Common myeloid progenitor, CD34-positive (primary cell): ENCODE data around the gene SYNJ1.
"Not testable (repeated sequence)": the region's sequence is repeated elsewhere in the genome, so short reads cannot be mapped to it uniquely, and the experiment has no call there.

Source experiments
- CTCF ChIA-PET: fragments of 350-600 bp; sonication (Branson Sonifier 250); formaldehyde crosslinking; loops from one replicate; lab custom pipeline; 2021; ENCODE audit warnings: antibody characterized with exemption; lab: Charles Lee
- POLR2A ChIA-PET: fragments of 350-600 bp; sonication (Branson Sonifier 250); formaldehyde crosslinking; loops from one replicate; lab custom pipeline; 2021; ENCODE audit warnings: antibody characterized with exemption; lab: Charles Lee
- DNase-seq, 3 donors: peaks; one replicate each; pipeline versions ENCODE4 v3.0.0 to v3.0.0-alpha.2; 2013
- H3K27ac ChIP-seq, 2 experiments: 1 replicate in 1 of 2; 2 replicates in 1 of 2; pipeline ENCODE4 v1.7.0; 2013; ENCODE audit warnings: inconsistent platforms in 2 of 2, low read length in 2 of 2, mild to moderate bottlenecking in 2 of 2, low read depth in 1 of 2, moderate library complexity in 1 of 2; ENCODE audit not compliant: severe bottlenecking in 2 of 2, insufficient read depth in 1 of 2, poor library complexity in 1 of 2
- H3K27me3 ChIP-seq, 5 experiments: replicated peaks in 2 of 5; 1 replicate in 3 of 5; 2 replicates in 2 of 5; pipeline versions ENCODE4 v1.6.1 to v1.7.0; 2013; ENCODE audit warnings: low read length in 4 of 5, mild to moderate bottlenecking in 2 of 5, moderate library complexity in 2 of 5, inconsistent platforms in 1 of 5; ENCODE audit not compliant: insufficient read depth in 5 of 5, control insufficient read depth in 4 of 5
- H3K36me3 ChIP-seq, 4 experiments: 1 replicate in 2 of 4; 2 replicates in 2 of 4; pipeline versions ENCODE4 v1.6.1 to v1.7.0; 2013; ENCODE audit warnings: low read length in 3 of 4, control low read depth in 1 of 4, mild to moderate bottlenecking in 1 of 4; ENCODE audit not compliant: control insufficient read depth in 4 of 4, insufficient read depth in 4 of 4
- H3K4me1 ChIP-seq, 4 experiments: 1 replicate in 3 of 4; 2 replicates in 1 of 4; pipeline versions ENCODE4 v1.6.1 to v1.7.1; 2013; ENCODE audit warnings: low read length in 3 of 4, mild to moderate bottlenecking in 3 of 4, control low read depth in 1 of 4, inconsistent platforms in 1 of 4, moderate library complexity in 1 of 4; ENCODE audit not compliant: control insufficient read depth in 4 of 4, insufficient read depth in 4 of 4; ENCODE audit errors: control extremely low read depth in 1 of 4
- H3K4me3 ChIP-seq, 7 experiments: 1 replicate in 4 of 7; 2 replicates in 3 of 7; pipeline versions ENCODE4 v1.5.1 to v1.7.0; 2013; ENCODE audit warnings: mild to moderate bottlenecking in 7 of 7, low read length in 6 of 7, moderate library complexity in 6 of 7, inconsistent platforms in 2 of 7, low read depth in 2 of 7, control low read depth in 1 of 7; ENCODE audit not compliant: insufficient read depth in 4 of 7, control insufficient read depth in 1 of 7; ENCODE audit errors: extremely low read depth in 1 of 7
- H3K9me3 ChIP-seq, 5 experiments: 1 replicate in 4 of 5; 2 replicates in 1 of 5; pipeline versions ENCODE4 v1.6.1 to v1.7.1; 2013; ENCODE audit warnings: low read length in 4 of 5, mild to moderate bottlenecking in 2 of 5, inconsistent platforms in 1 of 5, low read depth in 1 of 5, moderate library complexity in 1 of 5; ENCODE audit not compliant: control insufficient read depth in 4 of 5, insufficient read depth in 2 of 5; ENCODE audit errors: control extremely low read depth in 1 of 5
- WGBS: methylation state at CpG from one replicate; pipeline ENCODE4 v1.1.5; 2013; ENCODE audit not compliant: insufficient coverage; 5-methylcytosine and 5-hydroxymethylcytosine counted together

The SYNJ1 gene

GRCh38 chr21:32626621-32627196, 101.1 kb downstream of the SYNJ1 start:
- CTCF ChIA-PET, result interaction anchor here (0.7 to 1.1 kb wide), 2 partner anchors 57 to 155 kb away, joined by 3 read pairs; no protein-coding TSS in a partner anchor
- no peak overlapping the region for H3K4me3 ChIP-seq
- DNase-seq, result no peak
- peaks cover 0 to 5% (median 4%) of the 10 kb centered on the region in 4 experiments for H3K4me1 ChIP-seq
- peaks cover 2 to 16% (median 11%) of the 10 kb centered on the region in 4 experiments for H3K36me3 ChIP-seq
- POLR2A ChIA-PET, result no interaction called here
- no peaks in the 10 kb centered on the region for H3K27me3 ChIP-seq
- H3K27ac ChIP-seq, result no peak overlapping the region
- H3K9me3 ChIP-seq, result no peaks in the 10 kb centered on the region
- WGBS, result 100% methylated on average over 1 of the region's 3 CpGs

- H3K9me3 ChIP-seq, DNase-seq, H3K36me3 ChIP-seq, H3K27ac ChIP-seq, H3K4me3 ChIP-seq, H3K4me1 ChIP-seq, POLR2A ChIA-PET, H3K27me3 ChIP-seq, CTCF ChIA-PET: not testable (repeated sequence)
- WGBS, result 96% methylated on average over 6 of the region's 6 CpGs
These were observed 109.6 kb downstream of the SYNJ1 start for GRCh38 chr21:32618218-32618617.

- CTCF ChIA-PET, result interaction anchor here (3.9 kb wide), 1 partner anchor 12 kb away, joined by 19 read pairs; no protein-coding TSS in a partner anchor
- POLR2A ChIA-PET, result no interaction called here
- no peak for DNase-seq
- Histone ChIP-seq H3K27ac (peak overlapping the region in 1 of 2 experiments; percentile 96), H3K36me3 (peaks cover 0 to 13% (median 6%) of the 10 kb centered on the region in 4 experiments), H3K27me3 (no peaks in the 10 kb centered on the region), H3K9me3 (no peaks in the 10 kb centered on the region), H3K4me3 (peak overlapping the region in 6 of 7 experiments; percentile 87 to 98 (median 97)), H3K4me1 (peaks cover 0 to 22% (median 5%) of the 10 kb centered on the region in 4 experiments)
- 98% methylated on average over 7 of the region's 16 CpGs for WGBS
These were observed 114.3 kb downstream of the SYNJ1 start for GRCh38 chr21:32613436-32614043.

- CTCF ChIA-PET, result interaction anchor here (3.9 kb wide), 1 partner anchor 12 kb away, joined by 19 read pairs; no protein-coding TSS in a partner anchor
- H3K27ac ChIP-seq, result peak overlapping the region; percentile 93 to 96
- H3K36me3 ChIP-seq, result peaks cover 0 to 15% (median 8%) of the 10 kb centered on the region in 4 experiments
- no peaks in the 10 kb centered on the region for H3K9me3 ChIP-seq
- H3K4me3 ChIP-seq, result peak overlapping the region; percentile 87 to 98 (median 97)
- POLR2A ChIA-PET, result interaction anchor here (1.1 kb wide), 1 partner anchor 11 kb away, joined by 4 read pairs; no protein-coding TSS in a partner anchor
- H3K27me3 ChIP-seq, result no peaks in the 10 kb centered on the region
- WGBS, result 0% methylated on average over 7 of the region's 15 CpGs
- peaks cover 0 to 22% (median 5%) of the 10 kb centered on the region in 4 experiments for H3K4me1 ChIP-seq
- DNase-seq, result no peak
These were observed 114.8 kb downstream of the SYNJ1 start for GRCh38 chr21:32612999-32613337.

- Histone ChIP-seq H3K27me3 (no peaks in the 10 kb centered on the region), H3K27ac (peak within 1 kb of the TSS; percentile 93 to 96), H3K36me3 (peaks cover 0 to 21% (median 12%) of the 10 kb centered on the region in 4 experiments), H3K9me3 (no peaks in the 10 kb centered on the region), H3K4me1 (peaks cover 0 to 22% (median 5%) of the 10 kb centered on the region in 4 experiments), H3K4me3 (peak within 1 kb of the TSS; percentile 87 to 98 (median 97))
- CTCF ChIA-PET, result interaction anchor here (0.9 to 3.9 kb wide), 3 partner anchors 11 to 210 kb away, joined by 3 to 19 read pairs (median 5); no protein-coding TSS in a partner anchor
- POLR2A ChIA-PET, result interaction anchor here (1.1 kb wide), 1 partner anchor 10 kb away, joined by 4 read pairs; no protein-coding TSS in a partner anchor
- DNase-seq, result peak; percentile 93 to 97 (median 96)
- 0% methylated on average over 80 of the region's 81 CpGs for WGBS
These were observed 115.5 kb downstream of the SYNJ1 start, which contains the start of gene CFAP298 for GRCh38 chr21:32612075-32612998. Gene CFAP298, minus strand, starts transcription at chr21:32612377. Its CDS starts 134 bp downstream, at chr21:32612243.

- WGBS, result 0% methylated on average over 26 of the region's 28 CpGs
- peak; percentile 17 to 60 (median 51) for DNase-seq
- peaks cover 5 to 27% (median 15%) of the 10 kb centered on the region in 4 experiments for H3K36me3 ChIP-seq
- H3K27ac ChIP-seq, result peak overlapping the region; percentile 93 to 96
- peak overlapping the region; percentile 87 to 98 (median 97) for H3K4me3 ChIP-seq
- POLR2A ChIA-PET, result no interaction called here
- CTCF ChIA-PET, result interaction anchor here (1.3 to 3.9 kb wide), 2 partner anchors 10 to 209 kb away, joined by 5 to 19 read pairs; no protein-coding TSS in a partner anchor
- no peaks in the 10 kb centered on the region for H3K9me3 ChIP-seq
- peaks cover 0 to 22% (median 5%) of the 10 kb centered on the region in 4 experiments for H3K4me1 ChIP-seq
- no peaks in the 10 kb centered on the region for H3K27me3 ChIP-seq
These were observed 116.3 kb downstream of the SYNJ1 start for GRCh38 chr21:32611471-32611997.
